ENCODE results near the gene PIP5KL1. TPM values are rescaled to one million over a fixed set of nuclear protein-coding genes. Genes with fewer than 3 reads are reported as not detected.

The PIP5KL1 gene, protein sequence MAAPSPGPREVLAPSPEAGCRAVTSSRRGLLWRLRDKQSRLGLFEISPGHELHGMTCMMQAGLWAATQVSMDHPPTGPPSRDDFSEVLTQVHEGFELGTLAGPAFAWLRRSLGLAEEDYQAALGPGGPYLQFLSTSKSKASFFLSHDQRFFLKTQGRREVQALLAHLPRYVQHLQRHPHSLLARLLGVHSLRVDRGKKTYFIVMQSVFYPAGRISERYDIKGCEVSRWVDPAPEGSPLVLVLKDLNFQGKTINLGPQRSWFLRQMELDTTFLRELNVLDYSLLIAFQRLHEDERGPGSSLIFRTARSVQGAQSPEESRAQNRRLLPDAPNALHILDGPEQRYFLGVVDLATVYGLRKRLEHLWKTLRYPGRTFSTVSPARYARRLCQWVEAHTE
- 3.8 and 6.0 TPM in 2 replicates for total RNA-seq

DNA sequence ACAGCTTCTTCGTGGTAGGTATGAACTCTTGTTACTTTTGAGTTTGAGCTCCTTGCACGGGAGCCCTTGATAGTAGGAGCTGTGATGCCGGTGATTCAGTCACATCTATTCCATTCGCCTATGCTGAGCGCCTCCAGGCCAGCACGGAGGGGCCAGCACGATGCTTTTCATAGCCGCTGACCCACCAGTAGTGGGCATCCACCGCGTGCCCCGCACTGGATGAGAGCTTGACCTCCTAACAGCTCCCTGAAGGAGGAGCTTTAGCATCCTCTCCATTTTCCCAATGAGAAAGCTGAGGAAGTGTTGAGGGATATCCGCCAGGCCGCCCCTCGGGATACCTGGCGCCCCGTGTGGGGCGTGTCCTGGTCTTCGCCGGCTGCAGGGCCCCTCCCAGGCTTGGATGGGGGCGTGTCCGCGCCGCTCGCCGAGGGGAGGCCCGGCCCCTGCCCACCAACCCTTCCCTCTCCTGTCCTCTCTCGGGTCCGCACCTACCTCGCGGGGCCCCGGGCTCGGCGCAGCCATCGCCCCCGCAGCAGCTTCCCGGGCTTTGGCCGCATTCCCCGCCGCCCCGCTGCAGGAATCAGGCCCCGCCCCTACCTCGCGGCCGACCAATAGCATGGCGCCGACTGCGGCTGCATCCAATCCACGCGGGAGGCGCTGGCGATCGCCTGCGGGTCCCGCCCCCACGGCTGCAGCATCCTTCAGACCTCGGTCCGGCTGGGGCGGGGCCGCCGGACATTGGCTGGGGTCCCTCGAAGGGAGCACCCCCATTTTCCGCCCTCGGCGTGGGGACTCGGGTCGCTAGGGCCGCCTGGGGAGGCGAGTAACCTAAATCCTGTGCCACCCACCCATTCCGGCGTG, at the start of gene PIP5KL1:
Gene PIP5KL1 (minus strand): TSS at position 547 of the 861 bp plus-strand sequence. CDS start 25 bp downstream, at position 522.

DNA sequence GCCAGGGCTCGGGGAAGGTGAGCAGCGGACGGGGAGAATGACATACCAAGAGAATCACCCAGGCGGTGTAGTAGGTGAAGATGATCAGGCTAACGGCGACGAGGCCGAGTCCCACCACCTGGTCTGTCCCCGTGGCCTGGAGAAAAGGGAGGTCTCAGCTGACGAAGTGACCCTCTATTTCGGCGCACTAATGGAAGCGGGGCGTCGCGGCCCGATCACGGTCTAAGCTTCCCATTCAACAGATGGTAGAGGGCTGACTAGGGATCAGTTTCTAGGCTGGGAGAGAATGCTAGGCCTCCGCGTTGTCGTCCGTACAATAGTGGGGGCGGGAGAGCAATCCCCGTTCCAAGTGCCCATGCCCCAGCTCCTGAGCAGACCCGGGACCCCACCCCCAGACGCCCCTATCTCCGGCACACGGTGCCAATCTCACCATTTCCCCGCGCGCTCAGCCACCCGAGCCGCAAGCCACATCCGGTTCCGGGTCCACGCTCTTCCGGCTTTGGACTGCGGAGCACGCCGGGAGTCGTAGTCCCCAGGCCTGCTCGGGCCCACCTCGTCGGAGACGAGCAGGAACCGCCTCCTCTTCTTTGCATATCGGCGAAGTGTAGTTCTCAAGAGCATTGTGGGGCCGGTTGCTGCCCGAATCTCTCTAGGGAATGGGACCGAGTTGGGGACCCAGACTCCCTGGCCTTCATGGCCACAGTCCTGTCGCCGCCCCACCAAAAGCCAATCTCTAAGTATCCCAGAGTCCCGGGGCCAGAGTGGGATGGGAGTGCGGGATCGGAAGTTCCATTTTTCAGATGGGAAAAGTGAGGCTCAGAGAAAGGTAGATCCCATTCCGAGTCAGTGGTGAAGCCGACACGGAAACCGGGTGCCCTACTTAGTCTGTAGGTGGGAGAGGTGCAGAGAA, 7.1 kb upstream of the PIP5KL1 start, which contains the start of gene DPM2:
Gene DPM2 (minus strand): TSS at position 467 of the 910 bp plus-strand sequence. CDS start 34 bp downstream, at position 433.

DNA sequence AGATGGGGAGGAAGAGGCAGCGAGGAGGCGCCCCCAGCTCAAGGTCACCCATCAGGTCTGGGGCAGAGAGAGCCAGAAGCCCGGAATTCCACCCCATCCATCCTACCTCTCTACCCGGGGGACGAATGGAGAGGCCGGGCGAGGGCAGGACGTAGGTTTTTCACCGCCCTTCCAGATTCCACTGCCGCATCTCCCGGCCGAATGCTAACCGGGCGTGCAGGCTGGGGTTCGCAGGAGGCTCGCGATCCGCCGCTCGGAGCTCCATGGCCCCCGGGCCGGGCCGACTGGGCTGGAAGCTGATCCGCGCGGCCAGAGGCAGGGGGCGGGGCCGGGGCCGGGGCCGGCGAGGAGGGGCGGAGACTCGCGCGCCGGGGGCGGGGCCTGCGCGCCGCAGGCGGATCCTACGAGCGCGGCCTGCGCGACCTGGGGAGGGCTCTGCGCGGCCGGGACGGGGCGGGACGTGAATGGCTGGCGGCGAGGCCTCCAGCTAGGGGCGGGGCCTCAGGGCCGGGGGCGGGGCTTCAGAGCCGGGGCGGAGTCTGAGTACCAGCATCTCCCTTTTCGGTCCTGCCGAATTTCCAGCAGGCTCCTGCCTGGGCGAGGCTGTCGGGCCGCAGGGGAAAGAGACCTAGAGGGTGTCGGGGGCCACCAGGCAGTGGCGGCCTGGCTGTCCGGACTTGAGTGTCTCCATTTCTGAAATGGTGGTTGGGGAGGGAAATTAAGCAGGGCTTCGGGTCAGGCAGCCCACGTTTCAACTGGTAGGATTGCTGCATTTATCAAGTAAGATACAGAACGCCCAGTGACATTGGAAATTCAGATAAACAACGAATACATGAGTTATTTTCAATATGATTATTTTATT, 13.6 kb downstream of the PIP5KL1 start, which contains the start of gene ST6GALNAC4:
Gene ST6GALNAC4 (minus strand): TSS at position 322 of the 862 bp plus-strand sequence. CDS start 622 bp downstream, outside the sequence.

DNA sequence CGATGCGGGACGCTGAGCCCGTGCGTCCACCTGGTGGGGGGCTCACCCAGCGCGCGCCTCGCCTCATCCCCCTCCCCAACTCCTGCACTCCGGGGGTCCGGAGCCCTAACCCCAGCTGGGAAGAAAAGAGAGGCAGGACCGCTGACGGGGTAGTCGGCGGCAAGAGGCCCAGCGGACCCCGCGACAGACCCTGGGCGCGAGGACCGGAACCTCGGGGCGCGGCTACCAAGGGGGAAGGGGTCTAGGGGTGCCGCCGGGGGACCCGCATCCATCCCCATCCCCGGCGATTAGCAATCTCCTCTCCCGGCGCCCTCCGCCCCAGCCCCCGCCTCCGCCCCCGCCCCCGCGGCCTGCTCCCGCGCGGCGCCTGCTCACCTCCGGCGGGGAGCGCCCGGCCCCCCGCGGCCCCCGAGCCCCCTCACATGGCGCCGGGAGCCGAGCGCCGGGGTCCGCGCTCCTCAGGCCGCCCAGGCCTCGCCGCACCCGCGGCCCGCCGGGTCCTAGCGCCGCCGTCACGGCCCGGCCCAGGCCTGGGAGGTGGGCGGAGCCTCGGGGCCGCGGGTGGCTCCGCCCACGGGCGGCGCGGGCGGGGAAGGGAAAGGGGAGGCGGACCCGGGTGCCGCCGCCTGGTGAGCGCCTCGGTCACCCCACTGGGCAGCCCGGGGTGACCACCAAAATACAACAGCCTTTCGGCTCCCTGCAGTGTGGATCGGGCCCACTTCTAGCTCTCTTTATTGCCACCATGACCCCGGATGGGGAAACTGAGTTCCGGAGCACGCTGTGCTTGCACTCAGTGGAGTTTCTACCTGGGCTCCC, 31.2 kb downstream of the PIP5KL1 start, which contains the start of gene ST6GALNAC6:
Gene ST6GALNAC6 (minus strand): TSS at position 476 of the 816 bp plus-strand sequence. CDS start 1,622 bp downstream, outside the sequence.

DNA sequence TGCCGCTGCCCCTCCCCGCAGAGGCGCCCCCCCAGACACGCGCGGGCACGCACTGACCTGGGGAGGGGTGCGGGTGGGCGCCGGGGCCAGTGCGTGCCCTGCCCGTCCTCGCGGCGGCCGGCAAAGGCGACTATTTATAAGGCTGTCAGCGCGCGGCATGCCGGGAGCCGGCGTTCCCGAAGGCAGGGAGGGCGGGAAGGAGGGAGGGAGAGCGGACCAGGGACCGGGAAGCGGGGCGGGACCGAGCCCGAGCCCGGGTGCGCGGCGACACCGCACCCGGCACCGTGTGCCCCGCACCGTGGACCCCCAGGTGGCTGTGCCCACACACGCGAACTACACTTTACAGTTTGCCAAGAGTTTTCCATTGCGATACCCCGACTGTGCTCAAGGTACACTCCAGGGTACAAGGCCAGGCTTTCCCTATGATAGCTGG, 53.0 kb downstream of the PIP5KL1 start, which contains the start of gene AK1:
Gene AK1 (minus strand): TSS at position 110 of the 433 bp plus-strand sequence. CDS start 3,058 bp downstream, outside the sequence.

Other genes starting within 250 kb of the PIP5KL1 start
- not detected in 2 replicates for gene CFAP157, start 223.8 kb downstream of the PIP5KL1 start, total RNA-seq
- gene PTRH1, start 215.1 kb downstream of the PIP5KL1 start, total RNA-seq, result 19.2 and 34.0 TPM in 2 replicates
- not detected in 2 replicates for gene TTC16, start 214.7 kb downstream of the PIP5KL1 start, total RNA-seq
- gene TOR2A, start 195.5 kb downstream of the PIP5KL1 start, total RNA-seq, result 4.8 and 5.5 TPM in 2 replicates
- gene SH2D3C, start 152.1 kb downstream of the PIP5KL1 start, total RNA-seq, result under 0.01 TPM in 2 replicates
- 40.1 and 42.2 TPM in 2 replicates for gene CDK9, start 144.7 kb downstream of the PIP5KL1 start, total RNA-seq
- gene FPGS, start 127.9 kb downstream of the PIP5KL1 start, total RNA-seq, result 86.3 and 124 TPM in 2 replicates
- gene ENG, start 76.1 kb downstream of the PIP5KL1 start, total RNA-seq, result 0.48 and 0.85 TPM in 2 replicates
- gene AK1, start 53.1 kb downstream of the PIP5KL1 start, total RNA-seq, result 23.6 and 37.9 TPM in 2 replicates
- gene ST6GALNAC6, start 31.2 kb downstream of the PIP5KL1 start, total RNA-seq, result 23.0 and 26.3 TPM in 2 replicates
- 32.0 and 37.7 TPM in 2 replicates for gene ST6GALNAC4, start 13.7 kb downstream of the PIP5KL1 start, total RNA-seq
- gene DPM2, start 7.1 kb upstream of the PIP5KL1 start, total RNA-seq, result 12.0 and 13.6 TPM in 2 replicates
- 7.7 and 8.5 TPM in 2 replicates for gene EEIG1, start 50.2 kb upstream of the PIP5KL1 start, total RNA-seq
- gene NAIF1, start 136.5 kb upstream of the PIP5KL1 start, total RNA-seq, result 9.2 and 10.1 TPM in 2 replicates
- gene SLC25A25, start 137.5 kb upstream of the PIP5KL1 start, total RNA-seq, result 9.4 and 22.2 TPM in 2 replicates
- 65.2 and 112 TPM in 2 replicates for gene PTGES2, start 197.0 kb upstream of the PIP5KL1 start, total RNA-seq
- gene LCN2, start 218.7 kb upstream of the PIP5KL1 start, total RNA-seq, result 20.5 and 154 TPM in 2 replicates
- 65.9 and 79.5 TPM in 2 replicates for gene BBLN, start 229.5 kb upstream of the PIP5KL1 start, total RNA-seq

Data from tracheal epithelial cell (primary cell).